Astrocyte (in vitro differentiated cells and primary cell): ENCODE measurements around the gene CC2D1B.

Experiments
- EZH2 ChIP-seq: IDR thresholded peaks from 2 replicates; pipeline ENCODE4 v1.6.1; 2012; ENCODE audit warnings: mild to moderate bottlenecking, low read length, inconsistent platforms; ENCODE audit not compliant: insufficient read depth
- TF ChIP-seq, protein P1 (sequence below): IDR thresholded peaks from 2 replicates; pipeline ENCODE4 v1.5.1; 2011; ENCODE audit warnings: low read depth, mild to moderate bottlenecking, inconsistent platforms, low read length, moderate library complexity; ENCODE audit not compliant: insufficient read depth

GRCh38 chr1:52346653-52347052, 19.4 kb downstream of the CC2D1B start:
- TF ChIP-seq, protein P1, sequence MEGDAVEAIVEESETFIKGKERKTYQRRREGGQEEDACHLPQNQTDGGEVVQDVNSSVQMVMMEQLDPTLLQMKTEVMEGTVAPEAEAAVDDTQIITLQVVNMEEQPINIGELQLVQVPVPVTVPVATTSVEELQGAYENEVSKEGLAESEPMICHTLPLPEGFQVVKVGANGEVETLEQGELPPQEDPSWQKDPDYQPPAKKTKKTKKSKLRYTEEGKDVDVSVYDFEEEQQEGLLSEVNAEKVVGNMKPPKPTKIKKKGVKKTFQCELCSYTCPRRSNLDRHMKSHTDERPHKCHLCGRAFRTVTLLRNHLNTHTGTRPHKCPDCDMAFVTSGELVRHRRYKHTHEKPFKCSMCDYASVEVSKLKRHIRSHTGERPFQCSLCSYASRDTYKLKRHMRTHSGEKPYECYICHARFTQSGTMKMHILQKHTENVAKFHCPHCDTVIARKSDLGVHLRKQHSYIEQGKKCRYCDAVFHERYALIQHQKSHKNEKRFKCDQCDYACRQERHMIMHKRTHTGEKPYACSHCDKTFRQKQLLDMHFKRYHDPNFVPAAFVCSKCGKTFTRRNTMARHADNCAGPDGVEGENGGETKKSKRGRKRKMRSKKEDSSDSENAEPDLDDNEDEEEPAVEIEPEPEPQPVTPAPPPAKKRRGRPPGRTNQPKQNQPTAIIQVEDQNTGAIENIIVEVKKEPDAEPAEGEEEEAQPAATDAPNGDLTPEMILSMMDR, result no peak
- TF ChIP-seq EZH2, result no peak
